GM12878 (cell line): ENCODE results near the gene NAA38. TPM values are rescaled to one million over a fixed set of nuclear protein-coding genes. Genes with fewer than 3 reads are reported as not detected.
A peak's percentile ranks its signal among the peaks of the same experiment; 100 is the strongest.

ENCODE experiments used
- ATAC-seq: fragments of 200-7000 bp; cut with Tn5 transposase; 3 replicates; pipeline ENCODE4 v1.9.1; 2020; ENCODE audit warnings: mild to moderate bottlenecking, moderate library complexity
- BruUV-seq: library from RNA; stranded (reverse); fragments of 400-500 nt; replicated peaks from 2 replicates; lab custom pipeline; 2021; lab: Mats Ljungman, UMichigan
- CTCF ChIA-PET: fragments of 300-600 bp; sonication (Branson Sonifier 250); formaldehyde crosslinking; extraction: SDS; loops from one replicate; lab custom pipeline; 2021; ENCODE audit warnings: inconsistent platforms; lab: Yijun Ruan, JAX
- POLR2A ChIA-PET: fragments of 350-600 bp; formaldehyde crosslinking; extraction: SDS; loops from one replicate; lab custom pipeline; 2021; ENCODE audit warnings: inconsistent platforms; lab: Charles Lee
- RAD21 ChIA-PET: fragments of 300-600 bp; sonication (Branson Sonifier 250); formaldehyde crosslinking; loops from one replicate; lab custom pipeline; 2023; ENCODE audit warnings: antibody characterized with exemption; ENCODE audit not compliant: unreplicated experiment; lab: Charles Lee
- SMC1A ChIA-PET: fragments of 300-600 bp; sonication (Branson Sonifier 250); formaldehyde crosslinking; loops from one replicate; lab custom pipeline; 2023; ENCODE audit not compliant: unreplicated experiment, uncharacterized antibody; lab: Charles Lee
- DNase-seq: peaks from one replicate; pipeline ENCODE4 v3.0.0-alpha.2; 2011; ENCODE audit warnings: low read depth, low spot score
- FAIRE-seq: peaks from 3 replicates; lab custom pipeline; 2011; peaks lifted over from hg19 to GRCh38; lab: Jason Lieb, UNC
- H2AFZ ChIP-seq: 2 replicates; pipeline ENCODE4 v1.6.0; 2011; ENCODE audit warnings: low read depth, low read length, control low read depth; ENCODE audit not compliant: control insufficient read depth
- H3K27ac ChIP-seq: 2 replicates; pipeline ENCODE4 v1.5.1; 2011; ENCODE audit warnings: control low read depth; ENCODE audit not compliant: control insufficient read depth, insufficient read depth
- H3K27me3 ChIP-seq, 2 experiments: replicated peaks in 1 of 2; 2 replicates each; pipeline versions ENCODE4 v1.6.0 to v1.6.1; 2011; ENCODE audit warnings: low read length in 1 of 2; ENCODE audit not compliant: control insufficient read depth in 2 of 2, insufficient read depth in 2 of 2
- H3K36me3 ChIP-seq, 2 experiments: 2 replicates each; pipeline ENCODE4 v1.5.1; 2011; ENCODE audit warnings: low read length in 1 of 2; ENCODE audit not compliant: control insufficient read depth in 2 of 2, insufficient read depth in 2 of 2
- H3K4me1 ChIP-seq: 2 replicates; pipeline ENCODE4 v1.6.1; 2011; ENCODE audit warnings: mild to moderate bottlenecking, low read length, moderate library complexity, mixed read lengths; ENCODE audit not compliant: control insufficient read depth, insufficient read depth
- H3K4me2 ChIP-seq: 2 replicates; pipeline ENCODE4 v1.6.0; 2011; ENCODE audit warnings: control low read depth; ENCODE audit not compliant: control insufficient read depth, insufficient read depth
- H3K4me3 ChIP-seq: fragments of 200-600 bp; sonication (generic); 2 replicates; pipeline ENCODE4 v1.5.1; 2016
- H3K79me2 ChIP-seq: 2 replicates; pipeline ENCODE4 v1.6.0; 2011; ENCODE audit warnings: low read length; ENCODE audit not compliant: control insufficient read depth, insufficient read depth
- H3K9ac ChIP-seq: 2 replicates; pipeline ENCODE4 v1.8.0; 2011; ENCODE audit warnings: low read length, control low read depth, mixed read lengths; ENCODE audit not compliant: control insufficient read depth, insufficient read depth
- H3K9me3 ChIP-seq: replicated peaks from 3 replicates; pipeline ENCODE4 v1.5.1; 2011; ENCODE audit warnings: mild to moderate bottlenecking, low read length; ENCODE audit not compliant: control insufficient read depth, insufficient read depth
- H4K20me1 ChIP-seq: 2 replicates; pipeline ENCODE4 v1.6.0; 2011; ENCODE audit not compliant: control insufficient read depth, insufficient read depth
- ATF7 ChIP-seq: fragments of 450-650 bp; IDR thresholded peaks from 2 replicates; pipeline ENCODE4 v1.6.1; 2016; ENCODE audit warnings: low read depth, mild to moderate bottlenecking
- BACH1 ChIP-seq: fragments of 450-650 bp; IDR thresholded peaks from 2 replicates; pipeline ENCODE4 v1.6.1; 2017; ENCODE audit warnings: mild to moderate bottlenecking, borderline replicate concordance
- CHD2 ChIP-seq: IDR thresholded peaks from 2 replicates; pipeline ENCODE4 v1.6.1; 2011; ENCODE audit warnings: low read depth, low read length, improper control_type of control experiment, borderline replicate concordance
- EGR1 ChIP-seq, 2 experiments: IDR thresholded peaks; 1 replicate in 1 of 2; 2 replicates in 1 of 2; pipeline ENCODE4 v1.6.1; 2011 to 2012; ENCODE audit warnings: low read depth in 2 of 2, low read length in 2 of 2, borderline replicate concordance in 1 of 2, mild to moderate bottlenecking in 1 of 2, moderate library complexity in 1 of 2
- FOXK2 ChIP-seq: fragments of 450-650 bp; IDR thresholded peaks from 2 replicates; pipeline ENCODE4 v1.6.1; 2017; ENCODE audit warnings: mild to moderate bottlenecking, moderate library complexity
- HDAC2 ChIP-seq: fragments of 200-600 bp; sonication (generic); IDR thresholded peaks from 2 replicates; pipeline ENCODE4 v1.6.1; 2017
- IRF3 ChIP-seq: fragments of 450-650 bp; IDR thresholded peaks from 2 replicates; pipeline ENCODE4 v1.6.1; 2014; ENCODE audit warnings: mild to moderate bottlenecking
- KDM1A ChIP-seq: fragments of 200-600 bp; sonication (generic); IDR thresholded peaks from 2 replicates; pipeline ENCODE4 v1.6.1; 2016; ENCODE audit warnings: borderline replicate concordance
- MAX ChIP-seq: IDR thresholded peaks from 2 replicates; pipeline ENCODE4 v1.6.1; 2012; ENCODE audit warnings: low read depth, low read length, improper control_type of control experiment
- MYB ChIP-seq: fragments of 150-350 bp; IDR thresholded peaks from 2 replicates; pipeline ENCODE4 v1.6.1; 2014; ENCODE audit warnings: mild to moderate bottlenecking, low read depth, low read length, borderline replicate concordance
- MYC ChIP-seq: IDR thresholded peaks from 2 replicates; pipeline ENCODE4 v1.6.1; 2011; ENCODE audit warnings: mild to moderate bottlenecking, low read length, moderate library complexity, inconsistent platforms; ENCODE audit not compliant: insufficient read depth, insufficient replicate concordance, insufficient read length, severe bottlenecking
- NRF1 ChIP-seq: conservative IDR thresholded peaks from 2 replicates; pipeline ENCODE4 v1.6.1; 2011; ENCODE audit warnings: mild to moderate bottlenecking, low read depth, low read length, improper control_type of control experiment
- RAD21 ChIP-seq: IDR thresholded peaks from 2 replicates; pipeline ENCODE4 v1.6.1; 2011; ENCODE audit warnings: mild to moderate bottlenecking, low read depth, low read length, moderate library complexity; ENCODE audit not compliant: insufficient read depth
- RFX5 ChIP-seq: IDR thresholded peaks from 2 replicates; pipeline ENCODE4 v1.6.1; 2011; ENCODE audit warnings: low read depth, low read length, improper control_type of control experiment
- RUNX3 ChIP-seq: IDR thresholded peaks from 2 replicates; pipeline ENCODE4 v1.6.1; 2012; ENCODE audit warnings: low read length, inconsistent platforms
- TAF1 ChIP-seq: IDR thresholded peaks from 2 replicates; pipeline ENCODE4 v1.6.1; 2011; ENCODE audit warnings: mild to moderate bottlenecking, low read depth, low read length, borderline replicate concordance
- TCF12 ChIP-seq: IDR thresholded peaks from 2 replicates; pipeline ENCODE4 v1.6.1; 2011; ENCODE audit warnings: low read depth, mild to moderate bottlenecking, low read length
- ZSCAN29 ChIP-seq: fragments of 450-650 bp; IDR thresholded peaks from 2 replicates; pipeline ENCODE4 v1.6.1; 2017; ENCODE audit warnings: mild to moderate bottlenecking, moderate library complexity
- WGBS: methylation state at CpG from one replicate; pipeline ENCODE4 v1.1.6; 2016; ENCODE audit warnings: low lambda C conversion rate; ENCODE audit not compliant: insufficient replicate concordance, insufficient coverage; ENCODE audit errors: missing lambda C conversion rate; 5-methylcytosine and 5-hydroxymethylcytosine counted together
- in situ Hi-C: fragments of 300-500 bp; cut with MboI; formaldehyde crosslinking; loops from 9 replicates; pipeline ENCODE4 v1.14.3; 2018; ENCODE audit warnings: mixed read lengths
- intact Hi-C: fragments of 100-400 bp; cut with micrococcal nuclease; formaldehyde crosslinking; loops from one replicate; pipeline ENCODE4 v1.14.2; 2022; ENCODE audit not compliant: unreplicated experiment
- polyA plus RNA-seq, 11 experiments: library from polyadenylated mRNA; depleted of rRNA in 4 of 11; unstranded in 6 of 11; stranded (reverse) in 5 of 11; fragments of >200 nt; fragmentation: Nextera tagmentation in 4 of 11; fragmentation: Illumina TruSeq in 1 of 11; extraction: Ambion mirVana in 4 of 11; extraction: Trizol in 1 of 11; gene quantifications; 1 replicate in 1 of 11; 2 replicates in 10 of 11; pipeline versions ENCODE4 v1.2.1 to v1.2.3, GENCODE V29; 2011 to 2016; ENCODE audit warnings: inconsistent platforms in 2 of 11, missing spikeins in 2 of 11, low read depth in 1 of 11
- total RNA-seq, 4 experiments: library from RNA; depleted of rRNA in 3 of 4; stranded (reverse); fragments of >200 nt in 3 of 4; fragmentation: Illumina TruSeq in 1 of 4; extraction: Trizol in 1 of 4; gene quantifications; 2 replicates each; pipeline versions ENCODE4 v1.2.1 to v1.2.3, GENCODE V29; 2013 to 2021

Gene NAA38
- total and polyA plus RNA-seq, 10 of the 15 experiments (the other 5 are each of a cell fraction or from before 2014, with no cell fraction given): 31.5 to 337 (median 215) TPM

GRCh38 chr17:7885367-7886226, 28.2 kb upstream of the NAA38 start:
- peaks cover under 1 to 2% of the 10 kb centered on the region in 2 experiments; a peak in 3 of 4 replicates for H3K36me3 ChIP-seq
- 3% methylated on average over 29 of the region's 64 CpGs for WGBS
- ChIA-PET CTCF (interaction anchor here (0.8 to 1.7 kb wide), 7 partner anchors 15 to 103 kb away, joined by 3 to 6 read pairs (median 5); partner anchors contain the start of gene NAA38), SMC1A (interaction anchor here (0.8 kb wide), 1 partner anchor 22 kb away, joined by 3 read pairs; no protein-coding TSS in a partner anchor), POLR2A (interaction anchor here (0.6 to 1.3 kb wide), 8 partner anchors 27 to 336 kb away, joined by 3 to 11 read pairs (median 4); partner anchors contain the start of genes CNTROB, CYB5D1, KDM6B and NAA38), RAD21 (interaction anchor here (1.0 to 1.5 kb wide), 7 partner anchors 21 to 173 kb away, joined by 3 to 6 read pairs (median 4); partner anchors contain the start of gene NAA38)
- H3K27ac ChIP-seq: peak overlapping the region; percentile 91
- H3K27me3 ChIP-seq: no peaks in the 10 kb centered on the region
- H4K20me1 ChIP-seq: no peaks in the 10 kb centered on the region
- peaks cover 45% of the 10 kb centered on the region for H3K79me2 ChIP-seq
- intact Hi-C loops (no loop called here), in situ Hi-C loops (no loop called here)
- H3K9me3 ChIP-seq: no peaks in the 10 kb centered on the region
- DNase-seq: no peak
- H3K4me2 ChIP-seq: peak overlapping the region; percentile 96
- H3K4me3 ChIP-seq: peak overlapping the region; percentile 88
- peaks cover 14% of the 10 kb centered on the region for H3K4me1 ChIP-seq
- BruUV-seq: no TSS peak
- peak; percentile 51 for ATAC-seq
- no peak for FAIRE-seq
- H3K9ac ChIP-seq: peak overlapping the region; percentile 87
- peak overlapping the region; percentile 37 for H2AFZ ChIP-seq
- TF ChIP-seq HDAC2 (no peak), IRF3 (no peak), MAX (peak; percentile 53), TAF1 (0 out of 2 replicates have a peak, but pooled peaks have one; percentile 19), FOXK2 (no peak), EGR1 (IDR thresholded peaks at IDR 0.05; ENCODE audit: borderline replicate concordance in 1 of 2, low read depth in 2 of 2, low read length in 2 of 2) (no peak), RAD21 (no peak), BACH1 (peak; percentile 6; the same call in 1 of the 2 replicates), MYC (no peak), CHD2 (peak; percentile 63; the same call in 1 of the 2 replicates), NRF1 (no peak), TCF12 (0 out of 2 replicates have a peak, but pooled peaks have one; percentile 10), ATF7 (no peak; the same call in 1 of the 2 replicates), RUNX3 (no peak; the same call in 1 of the 2 replicates), RFX5 (no peak), MYB (no peak), KDM1A (no peak), ZSCAN29 (0 out of 2 replicates have a peak, but pooled peaks have one; percentile 14)
